ENCODE results near the gene GMEB2. TPM values are rescaled to one million over a fixed set of nuclear protein-coding genes. Genes with fewer than 3 reads are reported as not detected.

GMEB2 gene
- total and polyA plus RNA-seq, 11 donors = 4.3 to 10.0 (median 6.1) TPM

GRCh38 chr20:63585616-63586565 is 41.0 kb downstream of the GMEB2 start:
- Histone ChIP-seq H3K4me1 (no peaks in the 10 kb centered on the region), H3K27ac (no peak overlapping the region), H3K27me3 (no peaks in the 10 kb centered on the region), H3K36me3 (peaks cover 0 to 32% (median 22%) of the 10 kb centered on the region in 9 donors), H3K4me3 (no peak overlapping the region), H3K9me3 (no peaks in the 10 kb centered on the region)
- intact Hi-C loops (cut with DNase I) = loop anchor here in 1 of 10 donors (5.0 kb wide), 1 partner anchor 36 kb away; no protein-coding TSS in a partner anchor
- 63 to 78% (median 72%) methylated on average over 21 to 22 of the region's 22 CpGs for WGBS, 4 donors
- TF ChIP-seq CTCF (IDR thresholded peaks at IDR 0.05) (no peak), POLR2A (IDR thresholded peaks at IDR 0.05) (no peak)
- ATAC-seq (peak in 3 of 4 donors; percentile 7 to 22 (median 21)), DNase-seq (peak in 1 of 5 donors; percentile 52)

GRCh38 chr20:63582382-63583063 is 44.4 kb downstream of the GMEB2 start:
- peak overlapping the region in 1 of 12 donors; percentile 28 for H3K4me3 ChIP-seq
- H3K4me1 ChIP-seq = peaks cover 0 to 3% (median 0%) of the 10 kb centered on the region in 12 donors
- 83 to 90% (median 86%) methylated on average over 23 of the region's 23 CpGs for WGBS, 4 donors
- peak overlapping the region in 1 of 12 donors; percentile 9 for H3K27ac ChIP-seq
- peaks cover 0 to 6% (median 0%) of the 10 kb centered on the region in 9 donors for H3K36me3 ChIP-seq
- peaks cover 0 to 8% (median 0%) of the 10 kb centered on the region in 9 donors for H3K27me3 ChIP-seq
- H3K9me3 ChIP-seq = no peaks in the 10 kb centered on the region
- ATAC-seq = no peak
- DNase-seq = peak in 2 of 5 donors; percentile 11 to 37
- TF ChIP-seq POLR2A (IDR thresholded peaks at IDR 0.05) = no peak
- TF ChIP-seq CTCF (IDR thresholded peaks at IDR 0.05) = no peak
- intact Hi-C loops (cut with DNase I) = loop anchor here in 1 of 10 donors (5.0 kb wide), 1 partner anchor 135 kb away; no protein-coding TSS in a partner anchor

GRCh38 chr20:63580796-63581461 is 46.0 kb downstream of the GMEB2 start:
- H3K27ac ChIP-seq = no peak overlapping the region
- H3K4me3 ChIP-seq = no peak overlapping the region
- H3K27me3 ChIP-seq = peaks cover 0 to 11% (median 0%) of the 10 kb centered on the region in 9 donors
- TF ChIP-seq POLR2A (IDR thresholded peaks at IDR 0.05) (no peak), CTCF (IDR thresholded peaks at IDR 0.05) (peak in 10 of 12 donors; percentile 6 to 39 (median 30))
- no peaks in the 10 kb centered on the region for H3K36me3 ChIP-seq
- WGBS, 4 donors = 60 to 64% (median 62%) methylated on average over 8 to 12 of the region's 12 CpGs
- H3K4me1 ChIP-seq = peaks cover 0 to 12% (median 0%) of the 10 kb centered on the region in 12 donors
- no peak for ATAC-seq
- H3K9me3 ChIP-seq = no peaks in the 10 kb centered on the region
- intact Hi-C loops (cut with DNase I) = loop anchor here in 1 of 10 donors (5.0 kb wide), 1 partner anchor 134 kb away; no protein-coding TSS in a partner anchor
- DNase-seq = no peak
